ENCODE data around the gene HNRNPD.
"Not testable (repeated sequence)": the region's sequence is repeated elsewhere in the genome, so short reads cannot be mapped to it uniquely, and the experiment has no call there.

The HNRNPD gene

DNA sequence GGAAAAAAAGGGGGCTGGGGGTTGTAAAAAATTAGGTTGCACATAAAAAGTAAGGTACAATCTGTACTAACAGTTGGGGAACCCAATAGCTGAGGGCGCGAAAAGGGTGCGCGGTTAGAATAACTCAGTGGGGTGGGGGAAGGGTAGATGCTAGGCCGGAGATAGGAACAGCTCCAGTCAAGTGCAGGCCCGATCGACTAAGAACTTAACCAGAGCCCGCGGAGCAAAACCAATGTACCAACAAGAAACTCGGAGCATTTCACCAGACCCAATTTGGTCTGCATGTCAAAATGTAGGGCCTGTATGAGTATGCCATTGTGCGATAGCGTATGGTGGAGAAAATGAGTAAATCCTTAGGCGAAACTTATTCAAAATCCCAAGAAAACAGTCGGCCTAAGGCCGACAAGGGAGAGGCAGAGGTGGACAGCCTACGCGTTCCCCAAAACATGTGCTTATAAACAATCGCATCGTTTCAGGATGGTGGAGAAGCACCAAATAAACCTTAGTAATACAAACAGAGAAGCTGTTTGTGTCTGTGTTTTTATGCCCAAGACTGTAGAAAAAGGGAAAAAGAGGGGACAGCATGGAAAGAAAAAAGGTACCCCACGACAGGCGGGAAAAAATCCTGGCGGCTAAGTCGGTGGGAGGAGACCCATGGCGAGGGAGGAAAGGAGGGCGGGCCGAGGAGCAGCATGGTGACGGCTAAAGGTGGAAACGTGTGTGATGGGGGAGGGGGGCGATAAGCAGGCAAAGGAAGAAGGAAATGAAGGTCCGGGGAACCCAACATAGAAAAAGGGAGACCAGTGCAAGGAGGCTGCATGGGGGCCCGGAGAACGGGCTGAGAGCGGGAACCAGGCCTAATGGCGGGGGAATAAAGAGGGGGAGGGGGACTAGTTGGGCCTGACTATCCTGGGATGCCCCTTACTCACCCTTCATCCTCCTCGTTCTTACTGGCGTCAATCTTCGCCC lies 990 bp downstream of the HNRNPD start:
- peak; percentile 72 for DNase-seq

DNA sequence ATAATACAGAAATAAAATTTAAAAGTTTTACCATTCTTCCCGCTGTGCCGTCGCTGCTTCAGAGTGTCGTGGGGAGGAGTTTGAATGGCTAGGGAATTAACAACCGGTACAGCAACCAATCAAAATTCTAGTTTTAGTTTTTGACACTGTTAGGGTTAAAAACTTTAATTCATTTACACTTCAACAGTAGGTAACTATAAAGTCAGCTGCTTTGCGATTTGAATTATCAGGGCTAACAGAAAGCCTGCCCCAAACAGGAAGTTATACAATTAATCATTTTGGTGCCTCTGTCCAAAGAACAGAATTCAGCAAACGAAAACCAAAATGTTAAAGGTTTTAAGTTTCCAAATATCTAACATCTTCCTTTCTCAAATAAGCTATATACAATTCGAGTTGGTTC lies 2.3 kb downstream of the HNRNPD start:
- DNase-seq: no peak

DNA sequence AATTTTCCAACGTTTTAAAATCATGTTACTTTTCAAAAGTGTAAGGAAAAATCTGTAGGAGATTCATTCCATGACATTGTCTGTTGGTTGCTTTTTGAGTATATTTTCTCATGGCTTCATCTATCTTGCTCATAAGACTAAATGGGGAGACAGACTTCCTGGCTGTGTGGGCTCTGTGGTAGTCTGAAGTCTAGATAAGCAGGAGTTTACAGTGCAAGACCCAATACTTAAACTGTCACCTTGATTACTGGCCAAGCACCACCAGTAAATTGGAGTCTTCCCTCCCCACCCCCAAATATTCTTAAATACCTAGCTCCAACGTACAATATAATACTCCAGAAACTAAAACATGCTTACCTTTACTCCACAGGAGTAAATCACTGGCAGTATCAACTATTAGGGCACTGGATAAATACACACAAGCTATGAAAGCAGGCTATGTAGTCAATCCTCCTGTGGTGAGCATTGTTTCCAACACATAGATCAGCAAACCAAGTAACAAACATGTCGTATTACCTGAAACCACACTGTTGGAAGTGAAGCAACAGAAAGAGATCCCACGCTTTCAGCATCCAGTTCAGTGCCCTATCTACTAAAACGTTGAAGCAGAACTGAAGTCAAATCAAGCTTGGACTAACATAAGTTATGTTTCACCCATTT lies 6.2 kb downstream of the HNRNPD start:
- DNase-seq: no peak

DNA sequence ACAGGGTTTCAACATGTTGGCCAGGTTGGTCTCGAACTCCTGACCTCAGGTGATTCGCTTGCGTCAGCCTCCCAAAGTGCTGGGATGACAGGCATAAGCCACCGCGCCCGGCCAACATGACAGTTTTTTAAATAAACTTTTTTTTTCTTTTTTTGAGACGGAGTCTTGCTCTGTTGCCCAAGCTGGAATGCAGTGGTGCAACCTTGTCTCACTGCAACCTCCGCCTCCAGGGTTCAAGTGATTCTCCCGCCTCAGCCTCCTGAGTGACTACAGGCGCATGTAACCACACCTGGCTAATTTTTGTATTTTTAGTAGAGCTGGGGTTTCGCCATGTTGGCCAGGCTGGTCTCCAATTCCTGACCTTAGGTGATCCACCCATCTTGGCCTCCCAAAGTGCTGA lies 7.4 kb downstream of the HNRNPD start:
- not testable (repeated sequence) for DNase-seq

DNA sequence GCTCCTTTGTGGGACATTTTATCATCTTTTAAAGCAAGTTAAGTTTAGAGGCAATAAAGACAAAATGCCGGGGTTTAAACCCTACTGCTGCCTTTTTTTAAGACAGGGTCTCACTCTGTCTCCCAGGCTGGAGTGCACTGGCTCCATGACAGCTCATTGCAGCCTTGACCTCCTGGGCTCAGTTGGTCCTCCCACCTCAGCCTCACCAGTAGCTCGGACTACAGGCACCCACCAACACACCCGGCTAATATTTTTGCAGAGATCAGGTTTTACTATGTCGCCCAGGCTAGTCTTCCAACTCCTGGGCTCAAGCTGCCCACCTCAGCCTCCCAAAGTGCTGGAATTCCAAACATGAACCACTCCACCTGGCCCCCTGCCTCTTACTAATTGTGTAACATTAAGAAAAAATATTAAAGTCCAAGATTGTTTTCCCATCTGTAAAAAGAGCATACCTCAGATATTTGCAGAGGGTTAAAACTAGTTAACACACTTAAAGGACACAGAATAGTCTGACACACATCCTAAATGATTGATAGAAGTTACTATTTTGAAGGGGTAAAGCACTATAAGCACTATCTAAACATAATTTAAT lies 9.8 kb downstream of the HNRNPD start:
- DNase-seq: no peak

DNA sequence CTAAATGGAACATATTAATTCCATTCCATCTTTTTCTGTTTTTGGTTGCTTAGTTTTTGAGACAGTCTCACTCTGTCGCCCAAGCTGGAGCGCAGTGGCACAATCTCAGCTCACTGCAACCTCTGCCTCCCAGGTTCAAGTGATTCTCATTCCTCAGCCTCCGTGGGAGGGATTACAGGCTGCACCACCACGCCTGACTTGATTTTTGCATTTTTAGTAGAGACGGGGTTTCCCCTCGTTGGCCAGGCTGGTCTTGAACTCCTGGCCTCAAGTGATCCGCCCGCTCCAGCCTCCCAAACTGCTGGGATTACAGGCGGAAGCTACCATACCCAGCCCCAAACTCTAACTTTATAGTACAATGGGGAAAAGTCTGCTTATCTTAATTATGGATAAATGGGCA lies 11.2 kb downstream of the HNRNPD start:
- no peak for DNase-seq

DNA sequence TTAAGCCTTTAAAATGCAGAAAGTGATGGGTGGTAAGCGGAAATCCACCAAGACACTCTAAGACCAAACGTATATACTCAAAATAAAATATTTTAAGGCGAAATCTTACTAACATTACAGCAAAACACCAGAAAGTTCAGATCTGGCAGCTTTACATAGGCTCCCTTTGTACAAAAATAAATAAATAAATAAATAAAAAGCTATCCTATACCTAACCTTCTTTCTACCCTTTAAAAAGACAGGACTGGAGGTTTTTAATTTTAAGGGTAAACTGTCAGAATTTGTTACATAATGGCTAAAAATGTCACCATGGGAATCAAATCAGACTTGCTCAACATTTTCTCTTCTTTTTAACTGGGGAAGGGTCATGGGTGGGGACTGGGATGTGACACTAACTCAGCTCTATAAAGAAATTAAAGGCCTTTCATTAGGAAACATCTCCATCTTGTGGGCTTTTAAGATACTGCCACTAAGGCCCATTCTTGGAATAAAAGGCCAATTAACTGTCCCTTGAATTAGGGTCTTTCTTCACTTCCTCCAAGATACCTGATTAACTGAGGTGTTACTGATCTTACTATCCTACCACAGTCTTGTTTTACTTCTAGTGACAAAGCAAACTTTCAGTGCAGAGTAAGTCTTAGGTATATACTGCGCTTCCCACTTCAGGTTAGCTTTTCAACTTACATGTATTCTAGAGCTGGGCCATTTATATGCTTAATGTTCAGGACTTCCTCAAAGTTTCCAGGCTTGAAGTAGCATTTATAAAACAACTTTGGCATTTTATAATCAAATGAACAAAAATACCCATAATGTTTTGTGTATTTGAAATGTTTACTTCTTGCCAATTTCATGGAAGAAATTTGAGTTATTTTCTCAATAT lies 13.3 kb downstream of the HNRNPD start:
- no peak for DNase-seq

DNA sequence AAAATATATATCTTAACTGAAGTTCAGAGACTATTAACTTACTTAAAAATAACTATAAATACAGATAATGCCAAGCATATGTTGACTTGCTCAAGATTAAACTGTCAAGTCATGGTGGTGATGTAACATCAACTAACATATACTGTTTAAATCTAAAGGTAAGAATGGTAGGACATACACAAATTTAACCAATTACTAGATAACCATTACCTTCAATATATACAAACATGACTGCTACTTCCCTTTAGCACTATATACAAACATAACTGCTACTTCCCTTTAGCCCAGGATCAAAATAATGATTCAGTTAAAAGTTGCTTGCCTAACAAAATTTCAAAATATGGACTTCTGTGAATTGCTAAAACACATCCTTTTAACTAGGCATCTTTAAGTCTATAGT lies 14.9 kb downstream of the HNRNPD start:
- no peak for DNase-seq

DNA sequence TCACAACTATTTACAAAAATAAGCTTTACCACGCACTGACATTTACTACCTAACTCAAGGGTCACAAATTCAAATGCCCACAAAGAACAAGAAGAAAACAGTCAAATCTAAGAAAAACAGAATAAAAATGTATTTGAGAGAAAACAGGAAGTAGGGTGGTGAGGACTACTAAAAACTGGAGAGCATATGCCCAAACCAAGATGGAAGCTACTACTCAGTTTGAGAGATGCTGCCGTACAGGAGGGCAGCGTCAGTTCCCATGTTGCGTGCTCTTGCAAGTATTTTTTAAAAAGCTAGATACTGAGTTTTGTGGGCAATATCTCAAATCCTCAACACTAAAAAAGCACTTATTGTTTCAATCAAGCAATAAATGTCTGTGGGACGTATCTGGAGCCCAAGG lies 16.2 kb downstream of the HNRNPD start:
- DNase-seq: no peak

DNA sequence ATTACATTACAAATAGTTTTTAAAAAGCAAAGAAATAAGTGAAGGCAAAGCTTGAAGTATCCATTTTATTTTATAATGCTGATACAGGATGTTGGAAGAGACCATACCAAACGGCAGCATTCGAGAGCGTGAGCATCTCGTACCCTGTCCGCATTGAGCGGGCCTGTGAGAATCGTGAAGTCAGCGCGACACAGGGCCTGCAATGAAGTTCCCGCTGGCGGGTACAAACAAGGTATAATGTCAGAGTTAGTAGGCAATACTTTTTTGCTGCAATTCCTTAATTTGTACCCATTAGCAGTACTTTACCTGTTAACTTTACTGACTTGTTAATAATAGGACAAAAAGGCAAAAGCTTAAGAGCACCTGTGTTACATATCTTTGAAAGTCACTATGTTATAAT lies 19.0 kb downstream of the HNRNPD start:
- no peak for DNase-seq

DNA sequence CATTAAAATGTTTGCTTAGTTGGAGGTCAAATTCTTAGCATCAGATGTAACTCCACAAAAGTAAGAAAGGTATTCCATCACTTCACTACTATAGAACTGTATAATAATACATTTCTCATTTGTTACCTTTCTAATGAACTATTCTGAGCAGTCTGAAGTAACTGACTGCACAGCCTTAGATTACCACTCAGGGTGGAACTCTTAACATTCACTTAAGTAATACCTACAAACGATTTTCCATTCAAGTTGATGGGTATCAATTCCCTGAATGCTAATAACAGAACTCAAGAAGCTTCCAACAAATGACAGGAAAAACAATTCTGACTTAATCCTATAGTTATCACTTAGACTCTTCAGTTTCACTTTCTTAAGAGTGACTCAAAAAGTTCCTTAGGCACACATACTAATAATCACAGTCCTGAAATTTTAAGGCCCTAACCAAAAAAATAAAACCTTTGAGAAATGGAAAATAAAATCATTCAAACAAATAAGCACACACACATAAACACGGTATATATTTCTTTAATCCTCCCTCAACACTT lies 20.9 kb downstream of the HNRNPD start:
- no peak for DNase-seq

DNA sequence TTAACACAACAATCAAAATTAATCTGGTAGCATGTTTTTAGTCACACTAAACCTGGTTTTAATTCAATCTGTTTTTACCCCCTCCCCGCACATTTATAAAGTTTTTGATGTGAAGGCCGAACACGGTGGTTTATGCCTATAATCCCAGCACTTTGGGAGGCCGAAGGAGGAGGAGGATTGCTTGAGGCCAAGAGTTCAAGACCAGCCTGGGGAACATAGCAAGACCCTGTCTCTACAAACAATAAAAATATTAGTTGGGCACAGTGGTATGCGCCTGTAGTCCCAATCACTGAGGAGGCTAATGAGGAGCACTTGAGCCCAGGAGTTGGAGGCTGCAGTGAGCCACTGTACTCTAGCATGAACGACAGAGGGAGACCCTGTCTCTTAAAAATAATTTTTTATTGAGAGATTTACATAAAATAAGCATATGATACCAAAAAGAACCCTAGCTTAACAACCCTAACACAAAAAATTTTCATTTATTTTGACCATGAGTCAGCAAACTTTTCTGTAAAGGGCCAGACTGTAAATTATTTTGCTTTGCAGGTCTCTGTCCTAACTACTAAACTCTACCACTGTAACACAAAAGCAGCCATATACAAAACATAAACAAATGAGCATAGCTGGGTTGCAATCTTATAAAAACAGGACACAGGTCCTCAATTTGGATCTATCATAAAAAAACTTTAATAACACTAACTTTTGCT lies 21.5 kb downstream of the HNRNPD start:
- DNase-seq: no peak

DNA sequence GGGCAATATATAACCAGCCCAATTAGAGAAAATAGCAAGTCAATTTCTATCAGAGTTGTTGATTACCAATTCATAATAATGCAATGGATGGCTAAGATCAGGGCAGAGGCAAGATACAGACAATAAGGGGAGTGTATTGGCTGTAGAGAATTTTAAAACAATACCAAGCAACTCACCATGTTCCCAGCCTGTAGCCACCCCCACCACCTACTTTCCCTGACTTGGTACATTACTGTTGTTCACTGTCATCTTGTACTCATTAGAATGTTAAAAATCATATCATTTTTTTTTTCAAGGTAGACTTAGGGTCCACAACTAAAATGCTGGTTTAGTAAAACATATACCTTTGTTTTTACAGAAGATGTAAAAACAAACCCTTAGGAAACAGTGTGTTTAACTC lies 27.7 kb downstream of the HNRNPD start:
- DNase-seq: no peak

DNA sequence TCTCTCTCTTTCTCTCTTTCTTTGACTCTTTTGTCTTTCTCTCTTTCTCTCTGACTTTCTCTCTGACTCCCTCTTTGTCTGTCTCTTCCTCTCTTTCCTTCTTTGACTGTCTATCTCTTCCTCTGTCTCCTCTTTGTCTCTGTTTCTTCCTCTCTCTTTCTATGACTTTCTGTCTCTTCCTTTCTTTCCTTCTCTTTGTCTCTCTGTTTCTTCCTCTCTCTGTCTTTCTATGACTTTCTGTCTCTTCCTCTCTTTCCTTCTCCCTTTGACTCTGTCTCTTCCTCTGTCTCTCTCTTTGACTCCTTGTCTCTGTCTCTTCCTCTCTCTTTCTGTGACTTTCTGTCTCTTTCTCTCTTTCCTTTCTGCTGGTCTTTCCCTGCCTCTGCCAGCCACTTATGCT lies 38.7 kb downstream of the HNRNPD start:
- no peak for DNase-seq

DNA sequence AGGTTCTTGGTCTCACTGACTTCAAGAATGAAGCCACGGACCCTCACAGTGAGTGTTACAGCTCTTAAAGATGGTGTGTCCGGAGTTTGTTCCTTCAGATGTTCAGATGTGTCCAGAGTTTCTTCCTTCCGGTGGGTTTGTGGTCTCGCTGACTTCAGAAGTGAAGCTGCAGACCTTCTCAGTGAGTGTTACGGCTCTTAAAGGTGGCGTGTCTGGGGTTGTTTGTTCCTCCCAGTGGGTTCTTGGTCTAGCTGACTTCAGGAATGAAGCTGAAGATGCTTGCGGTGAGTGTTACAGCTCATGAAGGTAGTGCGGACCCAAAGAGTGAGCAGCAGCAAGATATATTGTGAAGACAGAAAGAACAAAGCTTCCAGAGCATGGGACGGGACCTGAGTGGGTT lies 40.1 kb downstream of the HNRNPD start:
- not testable (repeated sequence) for DNase-seq

DNA sequence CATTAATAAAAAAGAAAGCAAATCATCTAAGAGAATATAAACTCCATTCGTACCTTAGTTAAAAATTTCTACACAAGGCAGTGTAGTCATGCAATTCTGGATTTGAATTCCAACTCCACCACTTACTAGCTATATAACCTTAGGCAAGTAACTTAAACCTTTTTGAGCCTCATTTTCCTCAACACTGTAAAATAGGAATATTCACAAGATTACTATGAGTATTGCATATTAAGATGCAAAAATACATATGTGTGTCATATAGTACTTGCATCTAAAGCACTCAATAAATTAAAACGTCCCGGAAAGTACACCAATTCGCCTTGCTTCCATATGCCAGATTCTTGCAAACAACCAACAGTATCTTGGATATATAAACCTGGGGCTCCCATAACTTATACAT lies 42.0 kb downstream of the HNRNPD start:
- no peak for DNase-seq

DNA sequence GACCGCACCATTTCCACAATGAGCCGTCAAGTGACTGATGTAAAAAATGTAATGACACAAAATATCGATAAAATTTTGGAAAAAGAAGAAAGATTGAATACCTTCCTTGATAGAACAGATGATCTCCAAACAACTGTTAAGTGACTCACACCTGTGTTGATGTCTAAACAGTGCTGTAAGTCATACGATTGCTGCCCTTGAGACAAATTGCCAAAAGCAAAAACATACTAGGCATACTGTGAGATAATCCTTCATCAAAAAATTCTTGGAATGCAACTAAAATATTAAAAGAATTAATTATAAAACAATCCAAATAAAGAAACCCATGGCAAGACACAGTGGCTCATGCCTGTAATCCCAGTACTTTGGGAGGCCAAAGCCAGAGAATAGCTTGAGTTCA lies 53.4 kb downstream of the HNRNPD start:
- DNase-seq: no peak

DNA sequence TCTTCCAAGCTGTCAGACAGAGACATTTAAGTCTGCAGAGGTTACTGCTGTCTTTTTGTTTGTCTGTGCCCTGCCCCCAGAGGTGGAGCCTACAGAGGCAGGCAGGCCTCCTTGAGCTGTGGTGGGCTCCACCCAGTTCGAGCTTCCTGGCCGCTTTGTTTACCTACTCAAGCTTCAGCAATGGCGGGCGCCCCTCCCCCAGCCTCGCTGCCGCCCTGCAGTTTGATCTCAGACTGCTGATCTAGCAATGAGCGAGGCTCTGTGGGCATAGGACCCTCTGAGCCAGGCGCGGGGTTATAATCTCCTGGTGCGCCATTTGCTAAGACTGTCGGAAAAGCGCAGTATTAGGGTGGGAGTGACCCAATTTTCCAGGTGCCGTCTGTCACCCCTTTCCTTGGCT lies 70.7 kb downstream of the HNRNPD start:
- not testable (repeated sequence) for DNase-seq
